Psoas muscle (tissue), 8 donors: ENCODE measurements around the gene KDM3A. TPM values are rescaled to one million over a fixed set of nuclear protein-coding genes. Genes with fewer than 3 reads are reported as not detected.

Source experiments
- ATAC-seq, 4 donors: fragments of 200-7000 bp; cut with Tn5 transposase; one replicate each; pipeline ENCODE4 v1.9.1; 2020; ENCODE audit warnings: moderate library complexity in 3 of 4, mild to moderate bottlenecking in 2 of 4
- DNase-seq, 2 donors: peaks; one replicate each; pipeline ENCODE4 v3.0.0-alpha.2; 2020
- H3K27ac ChIP-seq: fragments of 200-600 bp; one replicate; pipeline ENCODE4 v1.8.0; 2022
- H3K27me3 ChIP-seq, 3 donors: fragments of 200-600 bp in 1 of 3; one replicate each; pipeline versions ENCODE4 v1.6.1 to v1.8.0; 2013 to 2022; ENCODE audit warnings: low read length in 2 of 3, mild to moderate bottlenecking in 2 of 3, moderate library complexity in 1 of 3; ENCODE audit not compliant: insufficient read depth in 3 of 3
- H3K36me3 ChIP-seq, 2 donors: fragments of 200-600 bp in 1 of 2; one replicate each; pipeline versions ENCODE4 v1.6.1 to v1.8.0; 2013 to 2022; ENCODE audit warnings: low read depth in 1 of 2, mild to moderate bottlenecking in 1 of 2, moderate library complexity in 1 of 2; ENCODE audit not compliant: insufficient read depth in 1 of 2
- H3K4me1 ChIP-seq: fragments of 200-600 bp; one replicate; pipeline ENCODE4 v1.8.0; 2022
- H3K4me3 ChIP-seq: fragments of 200-600 bp; one replicate; pipeline ENCODE4 v1.8.0; 2022; ENCODE audit warnings: mild to moderate bottlenecking
- H3K9me3 ChIP-seq: fragments of 200-600 bp; one replicate; pipeline ENCODE4 v1.8.0; 2022
- CTCF ChIP-seq: fragments of 200-600 bp; IDR thresholded peaks from one replicate; pipeline ENCODE4 v1.8.0; 2022; ENCODE audit warnings: antibody characterized with exemption
- WGBS, 3 donors: extraction: QIAGEN DNeasy Blood & Tissue Kit; methylation state at CpG; one replicate each; pipeline versions ENCODE4 v1.1.6 to v1.1.7; 2013; 5-methylcytosine and 5-hydroxymethylcytosine counted together
- intact Hi-C, 2 donors: fragments of 100-400 bp; cut with DNase I; formaldehyde crosslinking; loops; one replicate each; pipeline versions ENCODE4 v1.11.0 to v1.14.2; 2022
- polyA plus RNA-seq, 3 donors: library from polyadenylated mRNA; stranded (reverse); fragments of 200-250 nt; gene quantifications; one replicate each; pipeline ENCODE4 v1.2.3, GENCODE V29; 2013
- total RNA-seq, 4 donors: library from RNA; stranded (reverse); fragmentation: NEBNext Ultra II Directional in 2 of 4; extraction: Animal tissue kit (Norgen Biotek cat#: 25700) in 2 of 4; gene quantifications; one replicate each; pipeline versions ENCODE4 v1.2.1 to v1.2.4, GENCODE V29; 2021 to 2023
- donor health status: healthy with polysubstance abuse.
- donor health status: DM: no; HTN: no; CAD: no; lungs with moderate emphysema.
- donor health status: Bipolar disorder and iron deficiency.
- donor health status: healthy.
- donor health status: DM: yes; HTN: yes; CAD: no.
- donor health status: DM: no; HTN: no; CAD: no.
- donor health status: DM: no; HTN: no; CAD: no.
- donor health status: DM: yes; HTN: yes; CAD: no.

KDM3A gene
- total and polyA plus RNA-seq, 7 donors = 12.2 to 34.7 (median 23.5) TPM

GRCh38 chr2:86436328-86436727, 4.8 kb upstream of the KDM3A start:
- no peak for DNase-seq
- Histone ChIP-seq H3K4me1 (no peaks in the 10 kb centered on the region), H3K4me3 (no peak overlapping the region), H3K27ac (no peak overlapping the region), H3K9me3 (peaks cover 39% of the 10 kb centered on the region), H3K36me3 (no peaks in the 10 kb centered on the region), H3K27me3 (no peaks in the 10 kb centered on the region)
- ATAC-seq = no peak
- TF ChIP-seq CTCF = no peak
- intact Hi-C loops = no loop called here

- Histone ChIP-seq H3K4me3 (peak overlapping the region; percentile 69), H3K27me3 (no peaks in the 10 kb centered on the region), H3K27ac (peak overlapping the region; percentile 97), H3K36me3 (peaks cover 7 to 19% of the 10 kb centered on the region in 2 donors), H3K4me1 (peaks cover 24% of the 10 kb centered on the region), H3K9me3 (peaks cover 39% of the 10 kb centered on the region)
- DNase-seq (no peak), ATAC-seq (no peak)
- no peak for TF ChIP-seq CTCF
- WGBS, 3 donors = 96 to 99% (median 97%) methylated on average over 3 of the region's 3 CpGs
- intact Hi-C loops = loop anchor here in 1 of 2 donors (2.0 kb wide), 1 partner anchor 43 kb away; no protein-coding TSS in a partner anchor
Observed at GRCh38 chr2:86439879-86440630, 1.1 kb upstream of the KDM3A start.

- peaks cover 37% of the 10 kb centered on the region for H3K9me3 ChIP-seq
- DNase-seq = no peak
- 0 to 2% (median 1%) methylated on average over 30 to 59 of the region's 59 CpGs for WGBS, 3 donors
- peaks cover 36% of the 10 kb centered on the region for H3K4me1 ChIP-seq
- intact Hi-C loops = loop anchor here in 1 of 2 donors (2.0 kb wide), 1 partner anchor 45 kb away; no protein-coding TSS in a partner anchor
- no peaks in the 10 kb centered on the region for H3K27me3 ChIP-seq
- no peak for TF ChIP-seq CTCF
- H3K36me3 ChIP-seq = peaks cover 7 to 32% of the 10 kb centered on the region in 2 donors
- H3K27ac ChIP-seq = peak overlapping the region; percentile 97
- no peak for ATAC-seq
- H3K4me3 ChIP-seq = peak overlapping the region; percentile 69
Observed at GRCh38 chr2:86441392-86441881, 266 bp downstream of the KDM3A start.

GRCh38 chr2:86441882-86442641, 891 bp downstream of the KDM3A start:
- DNase-seq = peak; percentile 64 to 79
- H3K4me3 ChIP-seq = peak overlapping the region; percentile 69
- peaks cover 42% of the 10 kb centered on the region for H3K4me1 ChIP-seq
- peaks cover 31% of the 10 kb centered on the region for H3K9me3 ChIP-seq
- no peaks in the 10 kb centered on the region for H3K27me3 ChIP-seq
- WGBS, 3 donors = 0% methylated on average over 44 to 53 of the region's 53 CpGs
- peak overlapping the region; percentile 97 for H3K27ac ChIP-seq
- H3K36me3 ChIP-seq = peaks cover 7 to 36% of the 10 kb centered on the region in 2 donors
- intact Hi-C loops = loop anchor here in 1 of 2 donors (2.0 kb wide), 1 partner anchor 45 kb away; no protein-coding TSS in a partner anchor
- no peak for TF ChIP-seq CTCF
- peak in 3 of 4 donors; percentile 2 to 24 (median 8) for ATAC-seq
